ENCODE data around the gene HBM.

- TF ChIP-seq CTCF (IDR thresholded peaks at IDR 0.05) (no peak), EP300 (IDR thresholded peaks at IDR 0.05; ENCODE audit: borderline replicate concordance in 1 of 2, low read depth in 1 of 2, low read length in 1 of 2) (no peak), IRF3 (IDR thresholded peaks at IDR 0.05; ENCODE audit: low read depth, low read length) (no peak), USF1 (IDR thresholded peaks at IDR 0.05; ENCODE audit: borderline replicate concordance, low read depth) (no peak), TAF1 (IDR thresholded peaks at IDR 0.05; ENCODE audit: borderline replicate concordance, low read depth, low read length) (no peak), JUND (IDR thresholded peaks at IDR 0.05) (no peak)
These were observed 795 bp upstream of the HBM start for GRCh38 chr16:164827-165538.

Data from SK-N-SH (cell line).